GM12878 (cell line): ENCODE results near the gene KAT2B. TPM values are rescaled to one million over a fixed set of nuclear protein-coding genes. Genes with fewer than 3 reads are reported as not detected.
A peak's percentile ranks its signal among the peaks of the same experiment; 100 is the strongest.

Source experiments
- BMI1 ChIP-seq: fragments of 450-650 bp; IDR thresholded peaks from 2 replicates; pipeline ENCODE4 v1.6.1; 2016; ENCODE audit warnings: mild to moderate bottlenecking, moderate library complexity, borderline replicate concordance
- BRCA1 ChIP-seq: IDR thresholded peaks from 2 replicates; pipeline ENCODE4 v1.6.1; 2011; ENCODE audit warnings: low read depth, low read length, improper control_type of control experiment
- CUX1 ChIP-seq: IDR thresholded peaks from 2 replicates; pipeline ENCODE4 v1.6.1; 2012; ENCODE audit warnings: improper control_type of control experiment, low read depth, low read length; ENCODE audit not compliant: insufficient replicate concordance
- FOXK2 ChIP-seq: fragments of 450-650 bp; IDR thresholded peaks from 2 replicates; pipeline ENCODE4 v1.6.1; 2017; ENCODE audit warnings: mild to moderate bottlenecking, moderate library complexity
- GATAD2B ChIP-seq: fragments of 450-650 bp; conservative IDR thresholded peaks from 2 replicates; pipeline ENCODE4 v1.6.1; 2017; ENCODE audit warnings: low read depth, mild to moderate bottlenecking, moderate library complexity
- HDGF ChIP-seq: fragments of 450-650 bp; IDR thresholded peaks from 2 replicates; pipeline ENCODE4 v1.6.1; 2016; ENCODE audit warnings: antibody characterized with exemption
- IRF3 ChIP-seq: fragments of 450-650 bp; IDR thresholded peaks from 2 replicates; pipeline ENCODE4 v1.6.1; 2014; ENCODE audit warnings: mild to moderate bottlenecking
- JUND ChIP-seq: IDR thresholded peaks from 2 replicates; pipeline ENCODE4 v1.6.1; 2012; ENCODE audit warnings: low read depth, mild to moderate bottlenecking, low read length, improper control_type of control experiment, moderate library complexity
- KDM1A ChIP-seq: fragments of 200-600 bp; sonication (generic); IDR thresholded peaks from 2 replicates; pipeline ENCODE4 v1.6.1; 2016; ENCODE audit warnings: borderline replicate concordance
- MTA2 ChIP-seq: fragments of 450-650 bp; IDR thresholded peaks from 2 replicates; pipeline ENCODE4 v1.6.1; 2016; ENCODE audit warnings: low read depth, mild to moderate bottlenecking, moderate library complexity
- NR2C1 ChIP-seq: fragments of 450-650 bp; IDR thresholded peaks from 2 replicates; pipeline ENCODE4 v1.6.1; 2017; ENCODE audit warnings: antibody characterized with exemption, mild to moderate bottlenecking, moderate library complexity
- PRDM15 ChIP-seq: fragments of 450-650 bp; formaldehyde crosslinking; IDR thresholded peaks from 2 replicates; pipeline ENCODE4 v1.4.0; 2020; ENCODE audit warnings: mild to moderate bottlenecking, moderate library complexity
- RAD21 ChIP-seq: IDR thresholded peaks from 2 replicates; pipeline ENCODE4 v1.6.1; 2011; ENCODE audit warnings: mild to moderate bottlenecking, low read depth, low read length, moderate library complexity; ENCODE audit not compliant: insufficient read depth
- SRF ChIP-seq, 2 experiments: IDR thresholded peaks; 2 replicates each; pipeline ENCODE4 v1.6.1; 2011; ENCODE audit warnings: low read depth in 2 of 2, low read length in 2 of 2, mild to moderate bottlenecking in 1 of 2, moderate library complexity in 1 of 2
- ZBTB11 ChIP-seq: fragments of 450-650 bp; formaldehyde crosslinking; IDR thresholded peaks from 2 replicates; pipeline ENCODE4 v1.5.0; 2022; ENCODE audit warnings: mild to moderate bottlenecking, missing genetic modification characterization
- ZNF274 ChIP-seq: IDR thresholded peaks from one replicate; pipeline ENCODE4 v1.8.0; 2011; ENCODE audit not compliant: insufficient read length, insufficient read depth
- ZNF384 ChIP-seq: IDR thresholded peaks from 2 replicates; pipeline ENCODE4 v1.6.1; 2012; ENCODE audit warnings: low read depth, mild to moderate bottlenecking, low read length, improper control_type of control experiment, borderline replicate concordance
- ZNF622 ChIP-seq: fragments of 450-650 bp; IDR thresholded peaks from 2 replicates; pipeline ENCODE4 v1.6.1; 2017; ENCODE audit warnings: mild to moderate bottlenecking, inconsistent platforms
- polyA plus RNA-seq, 11 experiments: library from polyadenylated mRNA; depleted of rRNA in 4 of 11; unstranded in 6 of 11; stranded (reverse) in 5 of 11; fragments of >200 nt; fragmentation: Nextera tagmentation in 4 of 11; fragmentation: Illumina TruSeq in 1 of 11; extraction: Ambion mirVana in 4 of 11; extraction: Trizol in 1 of 11; gene quantifications; 1 replicate in 1 of 11; 2 replicates in 10 of 11; pipeline versions ENCODE4 v1.2.1 to v1.2.3, GENCODE V29; 2011 to 2016; ENCODE audit warnings: inconsistent platforms in 2 of 11, missing spikeins in 2 of 11, low read depth in 1 of 11
- total RNA-seq, 4 experiments: library from RNA; depleted of rRNA in 3 of 4; stranded (reverse); fragments of >200 nt in 3 of 4; fragmentation: Illumina TruSeq in 1 of 4; extraction: Trizol in 1 of 4; gene quantifications; 2 replicates each; pipeline versions ENCODE4 v1.2.1 to v1.2.3, GENCODE V29; 2013 to 2021

The KAT2B gene
- total and polyA plus RNA-seq, 10 of the 15 experiments (the other 5 are each of a cell fraction or from before 2014, with no cell fraction given) = 2.9 to 15.2 (median 10.2) TPM

GRCh38 chr3:20125897-20126296, 85.7 kb downstream of the KAT2B start (continued):
- TF ChIP-seq ZBTB11 (CRISPR knock-in tag) (no peak), IRF3 (no peak), MTA2 (peak; percentile 80; the same call in 1 of the 2 replicates), ZNF274 (no peak), FOXK2 (no peak), RAD21 (no peak), ZNF384 (no peak), HDGF (no peak), JUND (no peak), GATAD2B (peak; percentile 48; the same call in 1 of the 2 replicates), ZNF622 (no peak), NR2C1 (0 out of 2 replicates have a peak, but pooled peaks have one; percentile 24), PRDM15 (no peak), BRCA1 (no peak), KDM1A (no peak), BMI1 (no peak), SRF (IDR thresholded peaks at IDR 0.05; ENCODE audit: low read depth in 2 of 2, low read length in 2 of 2) (0 out of 4 replicates have a peak, but pooled peaks of 1 of the 2 experiments have one; percentile 25), CUX1 (no peak)
